Measurements from ENCODE around the gene TSHR.

TSHR gene

DNA sequence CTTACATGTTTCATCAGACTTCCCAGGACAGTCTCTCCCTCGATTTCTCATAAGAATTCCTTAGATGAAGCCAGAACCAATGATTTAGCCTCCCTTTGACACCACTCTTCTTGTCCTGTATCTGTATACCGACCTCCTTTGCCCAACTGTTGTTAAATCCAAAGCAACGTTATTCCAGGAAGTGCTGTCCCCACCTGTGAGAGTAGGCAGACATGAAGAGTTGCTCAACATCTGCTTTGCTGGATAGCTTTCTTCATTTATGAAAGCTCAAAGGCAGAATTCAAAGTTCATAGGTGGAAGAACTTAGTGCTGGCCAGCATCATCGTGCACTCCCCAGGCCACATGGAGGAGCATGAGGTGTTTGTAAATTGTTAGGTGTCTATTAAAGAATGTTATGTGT lies 209.8 kb downstream of the TSHR start:
- TF ChIP-seq ZFX (IDR thresholded peaks at IDR 0.05; ENCODE audit: borderline replicate concordance) = no peak
- TF ChIP-seq, protein P1, sequence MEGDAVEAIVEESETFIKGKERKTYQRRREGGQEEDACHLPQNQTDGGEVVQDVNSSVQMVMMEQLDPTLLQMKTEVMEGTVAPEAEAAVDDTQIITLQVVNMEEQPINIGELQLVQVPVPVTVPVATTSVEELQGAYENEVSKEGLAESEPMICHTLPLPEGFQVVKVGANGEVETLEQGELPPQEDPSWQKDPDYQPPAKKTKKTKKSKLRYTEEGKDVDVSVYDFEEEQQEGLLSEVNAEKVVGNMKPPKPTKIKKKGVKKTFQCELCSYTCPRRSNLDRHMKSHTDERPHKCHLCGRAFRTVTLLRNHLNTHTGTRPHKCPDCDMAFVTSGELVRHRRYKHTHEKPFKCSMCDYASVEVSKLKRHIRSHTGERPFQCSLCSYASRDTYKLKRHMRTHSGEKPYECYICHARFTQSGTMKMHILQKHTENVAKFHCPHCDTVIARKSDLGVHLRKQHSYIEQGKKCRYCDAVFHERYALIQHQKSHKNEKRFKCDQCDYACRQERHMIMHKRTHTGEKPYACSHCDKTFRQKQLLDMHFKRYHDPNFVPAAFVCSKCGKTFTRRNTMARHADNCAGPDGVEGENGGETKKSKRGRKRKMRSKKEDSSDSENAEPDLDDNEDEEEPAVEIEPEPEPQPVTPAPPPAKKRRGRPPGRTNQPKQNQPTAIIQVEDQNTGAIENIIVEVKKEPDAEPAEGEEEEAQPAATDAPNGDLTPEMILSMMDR (IDR thresholded peaks at IDR 0.05) = no peak
- H3K27ac ChIP-seq = no peak overlapping the region

- TF ChIP-seq ZFX (IDR thresholded peaks at IDR 0.05; ENCODE audit: borderline replicate concordance) = no peak
- TF ChIP-seq, protein P1 (IDR thresholded peaks at IDR 0.05) = no peak
- H3K27ac ChIP-seq = no peak overlapping the region
Observed at GRCh38 chr14:81166121-81166520, 210.7 kb downstream of the TSHR start.

GRCh38 chr14:81169267-81169666 lies 213.8 kb downstream of the TSHR start:
- H3K27ac ChIP-seq = no peak overlapping the region

GRCh38 chr14:81169711-81170103 lies 214.3 kb downstream of the TSHR start:
- peak overlapping the region; percentile 85 for H3K27ac ChIP-seq
- no peak for TF ChIP-seq ZFX (IDR thresholded peaks at IDR 0.05; ENCODE audit: borderline replicate concordance)
- TF ChIP-seq, protein P1 (IDR thresholded peaks at IDR 0.05) = no peak

More at GRCh38 chr14:81169267-81169666, 213.8 kb downstream of the TSHR start:
- TF ChIP-seq, protein P1 (IDR thresholded peaks at IDR 0.05) = no peak

- H3K27ac ChIP-seq = peak overlapping the region; percentile 85
Observed at GRCh38 chr14:81170104-81170828, 214.8 kb downstream of the TSHR start.

DNA sequence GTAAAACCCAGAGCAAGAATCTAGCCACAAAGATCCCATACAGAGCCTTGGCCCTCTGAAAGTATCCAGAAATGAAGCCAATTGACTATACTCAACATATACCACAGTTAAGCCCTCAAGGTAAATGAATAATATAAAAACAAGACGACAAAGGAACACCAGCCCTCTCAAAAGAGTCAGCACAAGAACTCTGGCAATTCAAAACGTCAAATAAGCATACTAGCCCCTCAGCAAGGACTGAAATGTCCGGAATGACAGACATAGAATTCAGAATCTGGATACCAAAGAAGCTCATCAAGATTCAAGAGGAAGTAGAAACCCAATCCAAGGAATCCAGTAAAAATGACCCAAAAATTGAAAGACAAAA lies 215.4 kb downstream of the TSHR start:
- peak overlapping the region; percentile 85 for H3K27ac ChIP-seq

More at GRCh38 chr14:81170104-81170828, 214.8 kb downstream of the TSHR start:
- no peak for TF ChIP-seq ZFX (IDR thresholded peaks at IDR 0.05; ENCODE audit: borderline replicate concordance)
- TF ChIP-seq, protein P1 (IDR thresholded peaks at IDR 0.05) = peak; percentile 95

DNA sequence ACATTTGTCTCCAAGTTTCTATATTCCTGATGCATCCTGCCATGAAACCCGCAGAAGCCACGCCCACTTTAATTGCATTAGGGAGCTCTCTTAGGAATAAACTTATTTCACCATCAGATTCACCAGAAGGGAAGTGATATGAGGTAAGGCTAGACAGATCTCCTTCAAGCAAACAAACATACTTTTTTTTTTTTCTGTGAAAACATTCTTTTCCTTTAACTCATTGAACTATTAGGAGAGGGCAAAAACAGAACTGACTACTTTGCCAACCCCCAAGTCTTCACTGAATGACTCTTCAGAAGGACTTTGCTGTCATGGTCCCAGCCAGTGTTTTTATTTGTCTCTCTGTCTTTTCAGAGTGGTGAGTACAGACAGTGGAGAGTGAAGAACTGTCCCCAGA lies 216.9 kb downstream of the TSHR start:
- no peak for TF ChIP-seq ZFX (IDR thresholded peaks at IDR 0.05; ENCODE audit: borderline replicate concordance)
- TF ChIP-seq, protein P1 (IDR thresholded peaks at IDR 0.05) = no peak
- H3K27ac ChIP-seq = no peak overlapping the region

More for the DNA sequence above, 215.4 kb downstream of the TSHR start:
- TF ChIP-seq, protein P1 (IDR thresholded peaks at IDR 0.05) = peak; percentile 65
- TF ChIP-seq ZFX (IDR thresholded peaks at IDR 0.05; ENCODE audit: borderline replicate concordance) = no peak
